Measurements from ENCODE around the gene CCL13.

The CCL13 gene

GRCh38 chr17:34347063-34347462 lies 9.2 kb upstream of the CCL13 start:
- no peak for DNase-seq (ENCODE audit: low read depth)
- no peak overlapping the region for H3K4me3 ChIP-seq (ENCODE audit: low read depth, low read length)
- no peak for TF ChIP-seq CTCF (IDR thresholded peaks at IDR 0.05; ENCODE audit: low read depth, low read length, missing control alignments)

- H3K4me3 ChIP-seq (ENCODE audit: low read depth, low read length) = no peak overlapping the region
Measured at GRCh38 chr17:34349751-34350150, 6.5 kb upstream of the CCL13 start.

GRCh38 chr17:34351096-34351495 lies 5.2 kb upstream of the CCL13 start:
- DNase-seq (ENCODE audit: low read depth) = no peak
- no peak for TF ChIP-seq CTCF (IDR thresholded peaks at IDR 0.05; ENCODE audit: low read depth, low read length, missing control alignments)
- no peak overlapping the region for H3K4me3 ChIP-seq (ENCODE audit: low read depth, low read length)

More at GRCh38 chr17:34349751-34350150, 6.5 kb upstream of the CCL13 start:
- no peak for DNase-seq (ENCODE audit: low read depth)
- TF ChIP-seq CTCF (IDR thresholded peaks at IDR 0.05; ENCODE audit: low read depth, low read length, missing control alignments) = no peak

GRCh38 chr17:34352191-34352590 lies 4.1 kb upstream of the CCL13 start:
- DNase-seq (ENCODE audit: low read depth) = no peak
- TF ChIP-seq CTCF (IDR thresholded peaks at IDR 0.05; ENCODE audit: low read depth, low read length, missing control alignments) = no peak

GRCh38 chr17:34354637-34355036 lies 1.6 kb upstream of the CCL13 start:
- H3K4me3 ChIP-seq (ENCODE audit: low read depth, low read length) = no peak overlapping the region
- no peak for DNase-seq (ENCODE audit: low read depth)
- no peak for TF ChIP-seq CTCF (IDR thresholded peaks at IDR 0.05; ENCODE audit: low read depth, low read length, missing control alignments)

More at GRCh38 chr17:34352191-34352590, 4.1 kb upstream of the CCL13 start:
- H3K4me3 ChIP-seq (ENCODE audit: low read depth, low read length) = no peak overlapping the region

- H3K4me3 ChIP-seq (ENCODE audit: low read depth, low read length) = no peak overlapping the region
- DNase-seq (ENCODE audit: low read depth) = no peak
- no peak for TF ChIP-seq CTCF (IDR thresholded peaks at IDR 0.05; ENCODE audit: low read depth, low read length, missing control alignments)
Measured at GRCh38 chr17:34357398-34357797, 1.1 kb downstream of the CCL13 start.

- no peak for DNase-seq (ENCODE audit: low read depth)
- H3K4me3 ChIP-seq (ENCODE audit: low read depth, low read length) = no peak overlapping the region
- TF ChIP-seq CTCF (IDR thresholded peaks at IDR 0.05; ENCODE audit: low read depth, low read length, missing control alignments) = no peak
Measured at GRCh38 chr17:34358631-34359030, 2.4 kb downstream of the CCL13 start.

Data from GM12864 (cell line).